GM19467 (cell line): ENCODE results near the gene NFKBIE.
A peak's percentile ranks its signal among the peaks of the same experiment; 100 is the strongest.

Experiments used
- ATAC-seq: cut with Tn5 transposase; IDR thresholded peaks from one replicate; pipeline ENCODE4 v1.9.1; 2021; ENCODE audit warnings: mild to moderate bottlenecking, moderate library complexity; ENCODE audit not compliant: unreplicated experiment

NFKBIE gene

DNA sequence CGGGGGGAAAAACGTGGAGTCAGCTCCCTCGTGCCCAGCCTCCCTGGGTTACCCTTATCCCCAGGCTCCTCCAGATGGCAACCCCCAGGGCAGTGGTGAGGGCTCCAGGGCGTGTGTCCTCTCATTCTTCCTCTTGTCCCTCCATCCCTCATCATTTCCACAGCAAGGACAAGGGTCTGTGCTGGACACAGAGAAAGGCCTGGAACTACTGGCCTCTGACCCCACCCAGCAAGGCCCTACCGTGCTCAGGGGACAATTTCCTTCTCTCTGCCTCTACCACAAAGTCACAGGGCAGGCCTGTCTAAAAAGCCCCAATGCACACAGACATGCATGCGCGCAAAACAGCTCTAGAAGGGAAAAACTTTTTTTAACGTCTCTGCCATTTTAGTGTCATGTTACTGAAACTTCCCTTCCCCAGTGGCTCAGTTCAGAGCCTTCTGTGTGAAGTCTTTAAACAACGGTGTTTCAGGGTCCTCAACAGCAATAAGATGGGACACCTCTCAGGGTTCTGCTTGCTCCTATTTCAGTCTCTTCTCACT is 7.0 kb downstream of the NFKBIE start:
- no peak for ATAC-seq

- ATAC-seq, result peak; percentile 7
These were observed 7.5 kb downstream of the NFKBIE start for GRCh38 chr6:44257753-44258324.

- ATAC-seq, result peak; percentile 44
These were observed 8.2 kb downstream of the NFKBIE start, which contains the start of gene SLC35B2 for GRCh38 chr6:44257025-44257752. Gene SLC35B2 (minus strand): TSS chr6:44257528. CDS start chr6:44257410, 118 bp downstream.

DNA sequence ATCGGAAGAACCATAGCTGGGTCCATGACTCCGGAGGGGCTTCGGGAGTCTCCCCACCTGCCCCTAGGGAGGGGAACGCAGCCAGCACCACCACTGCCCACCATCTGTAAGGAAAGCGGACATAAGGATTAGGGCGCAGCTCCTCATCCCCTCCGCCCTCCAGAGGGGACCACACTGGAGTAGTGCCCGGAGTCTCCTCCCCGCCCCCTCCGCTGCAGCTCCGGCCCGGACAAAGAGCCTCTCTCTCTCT is 8.7 kb downstream of the NFKBIE start:
- no peak for ATAC-seq

DNA sequence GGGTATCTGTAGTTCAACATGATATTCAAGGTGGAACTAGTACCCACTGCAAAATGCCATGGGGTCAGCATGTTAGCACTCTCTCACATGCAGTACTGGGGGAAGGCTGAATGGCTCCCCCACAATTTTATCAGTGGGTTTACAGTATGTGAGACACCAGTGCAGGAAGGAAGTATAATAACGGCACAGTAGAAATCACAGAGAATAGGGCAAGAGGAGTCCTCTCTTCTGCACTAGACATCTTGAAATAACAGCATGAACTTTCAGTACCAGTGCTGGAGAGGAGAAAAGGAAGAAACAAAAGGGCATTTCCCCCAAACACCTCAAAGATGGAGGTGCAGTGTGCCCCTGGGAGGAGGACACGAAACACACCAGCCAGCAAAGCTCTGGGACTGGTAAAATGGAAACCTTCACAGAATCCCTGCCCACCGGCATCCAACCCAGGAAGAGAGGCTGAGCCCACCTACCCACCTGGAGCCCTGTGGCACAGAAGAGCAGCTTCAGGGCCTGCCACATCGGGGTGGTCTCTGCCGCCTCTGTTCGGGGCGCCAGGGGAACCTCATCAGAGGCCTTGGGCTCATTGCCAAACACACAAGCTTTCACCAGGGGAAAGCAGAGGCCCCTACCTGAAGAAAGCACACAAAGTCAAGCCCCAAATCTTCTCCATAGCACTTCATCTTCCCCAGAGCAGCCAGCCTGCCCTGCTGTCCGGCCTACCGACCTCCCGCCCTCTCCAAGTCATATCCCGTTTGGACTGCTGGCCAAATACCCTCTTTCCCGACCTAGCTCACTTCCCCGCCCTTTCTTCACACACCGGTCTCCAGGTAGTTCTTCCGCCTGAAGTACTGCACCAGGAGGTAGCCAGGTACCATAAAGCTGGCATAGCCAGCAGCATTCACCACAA is 9.2 kb downstream of the NFKBIE start:
- ATAC-seq, result no peak

DNA sequence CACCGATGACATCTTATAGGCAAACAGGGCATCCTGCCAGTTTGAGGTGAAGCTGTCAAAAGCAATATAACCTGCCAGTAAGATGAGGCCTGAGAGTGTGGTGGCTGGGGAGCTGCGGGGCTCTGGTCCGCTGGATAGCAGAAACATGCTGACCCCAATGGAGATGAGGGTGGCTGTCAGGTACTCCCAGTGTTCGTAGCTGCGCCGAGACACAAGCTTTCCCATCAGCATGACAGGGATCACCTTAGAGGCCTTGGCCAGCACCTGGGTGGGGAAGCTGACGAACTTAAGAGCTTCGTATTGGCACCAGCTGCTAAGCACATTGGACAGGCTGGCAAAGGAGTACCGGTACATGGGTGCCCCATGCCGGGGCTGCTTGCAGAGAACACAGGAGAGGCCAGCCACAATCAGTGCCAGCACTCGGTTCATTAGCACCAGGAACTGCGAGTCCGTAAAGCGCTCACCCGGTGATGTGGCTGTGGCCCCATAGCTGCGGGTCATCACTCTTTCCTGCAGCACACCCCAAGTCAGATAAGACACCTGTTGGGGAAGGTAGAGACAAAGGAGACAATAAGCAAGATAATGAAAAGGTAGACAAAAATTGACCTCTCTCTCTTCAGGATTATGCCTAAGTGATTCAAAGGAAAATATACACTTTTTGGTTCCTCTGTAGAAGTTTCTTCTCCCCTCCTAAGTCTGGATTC is 10.1 kb downstream of the NFKBIE start:
- no peak for ATAC-seq

DNA sequence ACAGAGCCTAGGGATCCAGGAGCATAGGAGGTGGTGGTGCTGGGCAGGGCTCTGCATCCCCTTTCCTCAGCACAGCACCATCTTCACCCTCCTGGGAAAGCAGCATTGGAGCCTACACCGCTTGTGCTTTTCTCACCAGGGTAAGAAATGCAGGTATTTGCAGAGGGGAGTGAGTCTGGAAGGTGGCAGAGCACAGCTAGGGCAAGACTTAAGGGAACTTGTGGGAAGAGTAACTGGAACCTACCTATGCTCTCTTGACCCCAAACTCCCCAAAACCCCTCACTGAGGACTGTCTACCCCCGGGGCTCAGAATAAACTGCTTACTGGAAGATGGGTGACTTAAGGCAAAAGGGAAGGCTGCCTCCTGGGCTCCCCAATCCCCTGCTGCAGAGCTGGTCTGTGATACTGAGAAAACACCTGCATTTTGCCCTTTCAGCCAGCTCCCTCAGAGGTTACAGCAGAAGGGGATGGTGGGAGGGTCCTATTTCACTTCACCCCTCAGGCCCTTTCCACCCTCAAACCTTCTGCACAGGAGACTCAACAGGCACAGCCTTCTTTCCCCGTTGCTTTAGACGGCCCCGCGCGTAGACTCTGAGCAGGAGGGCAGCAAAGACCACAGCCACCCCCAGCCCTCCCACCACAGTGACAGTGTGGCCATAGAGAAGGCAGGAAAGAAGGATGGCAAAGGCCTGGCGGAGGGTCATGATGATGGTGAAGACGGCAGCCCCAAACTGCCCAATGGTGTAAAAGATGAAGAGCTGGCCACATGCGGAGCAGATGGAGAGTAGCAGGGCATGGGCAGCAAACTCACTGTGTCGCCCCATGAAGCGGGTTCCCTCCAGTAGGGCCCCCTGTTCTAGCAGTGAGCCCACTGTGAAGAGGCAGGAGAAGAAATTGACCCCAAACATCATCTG is 10.9 kb downstream of the NFKBIE start:
- ATAC-seq, result no peak

DNA sequence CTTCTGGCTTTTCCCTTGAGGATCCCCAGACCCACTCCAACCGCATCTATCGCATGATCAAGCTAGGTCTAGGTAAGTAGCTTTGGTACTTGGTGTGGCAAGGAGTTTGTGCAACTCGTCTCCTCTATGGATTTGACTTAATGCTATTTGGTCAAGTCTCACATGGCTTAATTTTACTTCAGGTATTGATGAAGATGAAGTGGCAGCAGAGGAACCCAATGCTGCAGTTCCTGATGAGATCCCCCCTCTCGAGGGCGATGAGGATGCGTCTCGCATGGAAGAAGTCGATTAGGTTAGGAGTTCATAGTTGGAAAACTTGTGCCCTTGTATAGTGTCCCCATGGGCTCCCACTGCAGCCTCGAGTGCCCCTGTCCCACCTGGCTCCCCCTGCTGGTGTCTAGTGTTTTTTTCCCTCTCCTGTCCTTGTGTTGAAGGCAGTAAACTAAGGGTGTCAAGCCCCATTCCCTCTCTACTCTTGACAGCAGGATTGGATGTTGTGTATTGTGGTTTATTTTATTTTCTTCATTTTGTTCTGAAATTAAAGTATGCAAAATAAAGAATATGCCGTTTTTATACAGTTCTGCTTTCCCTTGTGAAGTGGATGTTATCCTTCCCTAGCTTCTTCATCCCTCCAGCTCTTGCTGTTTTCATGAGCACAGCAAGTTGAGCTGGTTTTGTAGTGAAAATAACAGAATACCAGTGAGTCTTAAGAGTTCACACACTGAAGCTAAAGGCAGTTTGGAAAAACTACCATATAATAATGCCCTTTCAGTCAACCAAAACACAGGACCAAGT is 11.8 kb downstream of the NFKBIE start:
- no peak for ATAC-seq

DNA sequence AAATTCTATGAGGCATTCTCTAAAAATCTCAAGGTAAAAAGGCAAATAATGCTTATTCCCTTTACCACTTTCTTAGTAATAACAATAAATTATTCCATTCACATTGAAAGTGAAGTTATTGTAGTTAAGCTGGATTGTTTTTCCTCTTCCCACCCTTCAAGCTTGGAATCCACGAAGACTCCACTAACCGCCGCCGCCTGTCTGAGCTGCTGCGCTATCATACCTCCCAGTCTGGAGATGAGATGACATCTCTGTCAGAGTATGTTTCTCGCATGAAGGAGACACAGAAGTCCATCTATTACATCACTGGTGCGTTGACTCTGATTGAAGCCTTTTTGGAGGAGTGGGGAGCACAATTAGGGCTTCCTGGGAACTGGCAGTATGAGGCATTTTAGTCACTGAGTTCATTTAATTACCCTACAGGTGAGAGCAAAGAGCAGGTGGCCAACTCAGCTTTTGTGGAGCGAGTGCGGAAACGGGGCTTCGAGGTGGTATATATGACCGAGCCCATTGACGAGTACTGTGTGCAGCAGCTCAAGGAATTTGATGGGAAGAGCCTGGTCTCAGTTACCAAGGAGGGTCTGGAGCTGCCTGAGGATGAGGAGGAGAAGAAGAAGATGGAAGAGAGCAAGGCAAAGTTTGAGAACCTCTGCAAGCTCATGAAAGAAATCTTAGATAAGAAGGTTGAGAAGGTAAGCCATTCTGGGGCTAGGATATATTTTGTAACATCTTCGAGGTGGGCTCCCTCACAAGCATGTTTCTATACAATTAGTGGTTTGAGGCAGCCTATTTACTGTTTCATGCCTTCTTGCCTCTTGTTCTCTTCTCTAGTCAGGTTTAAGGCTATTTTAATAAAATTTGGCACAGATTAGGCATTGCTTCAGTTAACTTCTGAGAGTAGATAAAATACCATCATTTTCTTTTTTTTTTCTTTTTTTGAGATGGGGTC is 13.5 kb downstream of the NFKBIE start:
- ATAC-seq, result no peak

GRCh38 chr6:44250718-44251123 is 14.6 kb downstream of the NFKBIE start:
- ATAC-seq, result no peak

DNA sequence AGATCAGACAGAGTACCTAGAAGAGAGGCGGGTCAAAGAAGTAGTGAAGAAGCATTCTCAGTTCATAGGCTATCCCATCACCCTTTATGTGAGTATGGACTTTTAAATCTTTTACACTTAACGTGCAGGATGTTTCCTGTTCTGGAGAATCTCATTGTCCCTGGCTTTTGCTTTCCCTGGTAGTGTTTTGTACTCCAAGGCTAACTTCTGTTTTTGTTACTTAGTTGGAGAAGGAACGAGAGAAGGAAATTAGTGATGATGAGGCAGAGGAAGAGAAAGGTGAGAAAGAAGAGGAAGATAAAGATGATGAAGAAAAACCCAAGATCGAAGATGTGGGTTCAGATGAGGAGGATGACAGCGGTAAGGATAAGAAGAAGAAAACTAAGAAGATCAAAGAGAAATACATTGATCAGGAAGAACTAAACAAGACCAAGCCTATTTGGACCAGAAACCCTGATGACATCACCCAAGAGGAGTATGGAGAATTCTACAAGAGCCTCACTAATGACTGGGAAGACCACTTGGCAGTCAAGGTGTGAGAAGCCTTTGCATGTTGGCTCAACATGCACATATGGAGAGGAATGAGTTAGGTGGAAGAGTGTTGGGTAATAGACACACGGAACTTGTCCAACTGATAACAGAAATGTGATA is 15.2 kb downstream of the NFKBIE start:
- ATAC-seq, result no peak

DNA sequence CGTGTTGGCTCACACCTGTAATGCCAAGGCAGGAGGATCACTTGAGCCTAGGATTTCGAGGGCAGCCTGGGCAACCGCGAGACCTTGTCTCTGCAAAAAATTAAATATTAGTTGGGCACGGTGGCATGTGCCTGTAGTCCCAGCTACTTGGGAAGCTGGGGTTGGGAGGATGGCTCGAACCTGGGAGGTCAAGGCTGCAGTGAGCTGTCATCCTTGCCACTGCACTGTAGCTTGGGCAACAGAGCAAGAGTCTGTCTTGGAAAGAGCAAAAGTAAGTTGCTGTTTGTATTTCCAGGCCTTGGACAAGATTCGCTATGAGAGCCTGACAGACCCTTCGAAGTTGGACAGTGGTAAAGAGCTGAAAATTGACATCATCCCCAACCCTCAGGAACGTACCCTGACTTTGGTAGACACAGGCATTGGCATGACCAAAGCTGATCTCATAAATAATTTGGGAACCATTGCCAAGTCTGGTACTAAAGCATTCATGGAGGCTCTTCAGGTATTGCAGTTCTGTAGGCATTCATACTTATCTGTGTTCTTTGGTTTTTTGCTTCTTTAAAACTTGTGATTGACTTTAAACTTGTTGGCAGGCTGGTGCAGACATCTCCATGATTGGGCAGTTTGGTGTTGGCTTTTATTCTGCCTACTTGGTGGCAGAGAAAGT is 16.1 kb downstream of the NFKBIE start:
- no peak for ATAC-seq

- no peak for ATAC-seq
These were observed 16.8 kb downstream of the NFKBIE start for GRCh38 chr6:44248579-44248978.

- peak; percentile 22 for ATAC-seq
These were observed 17.7 kb downstream of the NFKBIE start for GRCh38 chr6:44247338-44248302.

DNA sequence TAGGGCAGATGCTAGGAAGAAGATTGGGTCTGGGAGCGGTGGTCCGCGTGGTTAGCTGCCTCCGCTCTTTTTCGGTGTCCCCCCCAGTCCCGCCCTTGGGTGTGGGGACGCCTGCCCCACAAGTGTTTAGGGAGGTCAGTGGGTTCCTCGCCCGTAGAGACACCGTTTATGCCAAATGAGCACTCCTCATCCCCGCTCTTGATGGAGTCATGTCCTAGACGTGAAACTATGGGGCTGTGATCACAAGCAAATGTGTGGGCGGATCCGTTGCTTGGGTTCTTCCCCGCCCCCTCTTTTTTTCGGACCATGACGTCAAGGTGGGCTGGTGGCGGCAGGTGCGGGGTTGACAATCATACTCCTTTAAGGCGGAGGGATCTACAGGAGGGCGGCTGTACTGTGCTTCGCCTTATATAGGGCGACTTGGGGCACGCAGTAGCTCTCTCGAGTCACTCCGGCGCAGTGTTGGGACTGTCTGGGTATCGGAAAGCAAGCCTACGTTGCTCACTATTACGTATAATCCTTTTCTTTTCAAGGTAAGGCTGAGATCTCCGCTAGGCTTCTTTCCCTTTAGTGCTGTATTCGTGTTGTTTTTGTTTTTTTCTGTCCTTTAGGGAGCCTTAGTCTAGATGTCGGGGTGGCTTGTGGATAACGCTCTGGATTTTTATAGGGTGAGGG is 18.6 kb downstream of the NFKBIE start, which contains the start of gene HSP90AB1:
TSS of gene HSP90AB1 (plus strand) at position 439 of the 675 bp plus-strand sequence. CDS start 1,529 bp downstream, outside the sequence.
- ATAC-seq, result peak; percentile 62
